HG03108 (cell line): ENCODE measurements around the gene PJA1.

ENCODE experiments used
- ATAC-seq: cut with Tn5 transposase; IDR thresholded peaks from one replicate; pipeline ENCODE4 v1.9.1; 2021; ENCODE audit warnings: moderate library complexity; ENCODE audit not compliant: unreplicated experiment

PJA1 gene

DNA sequence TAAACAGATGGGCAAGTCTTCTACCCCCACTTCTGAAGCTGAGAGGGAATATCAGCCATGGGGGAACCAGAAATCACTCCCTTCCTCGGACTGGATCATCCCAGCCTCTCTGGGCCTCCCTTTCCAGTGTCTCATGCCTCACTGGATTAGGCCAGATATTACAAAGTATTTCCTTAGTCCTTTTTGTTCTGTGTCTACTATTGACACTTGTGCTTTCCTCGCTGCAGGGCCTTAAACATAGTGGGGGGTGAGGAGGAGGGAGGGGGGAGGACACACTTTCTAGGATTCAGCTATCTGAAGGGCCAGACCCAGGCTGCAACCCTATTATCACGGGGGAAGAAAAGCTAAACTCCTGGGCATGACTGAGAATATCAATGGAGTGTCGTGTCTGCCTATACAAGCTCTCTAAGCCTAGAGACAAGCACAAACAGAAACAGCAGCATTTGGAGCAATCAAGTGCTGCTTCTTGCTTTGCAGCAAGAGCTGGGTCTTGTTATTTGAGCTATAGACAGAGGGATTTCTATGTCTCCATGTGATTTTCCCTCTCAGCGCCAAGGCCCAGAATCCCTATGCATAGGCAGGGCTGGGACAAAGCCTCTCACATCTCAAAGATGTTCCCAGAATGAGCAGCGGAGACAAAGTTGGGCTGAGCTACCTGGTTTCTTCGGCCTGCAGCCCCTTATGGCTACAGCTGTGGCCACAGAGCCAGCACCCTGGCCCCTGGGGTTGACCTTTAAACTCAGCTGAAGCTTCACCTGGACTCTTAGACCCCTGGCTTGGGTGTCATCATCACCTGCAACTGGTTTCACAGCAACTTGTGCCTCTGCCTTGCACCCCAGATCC lies 20.2 kb downstream of the PJA1 start:
- ATAC-seq = no peak

DNA sequence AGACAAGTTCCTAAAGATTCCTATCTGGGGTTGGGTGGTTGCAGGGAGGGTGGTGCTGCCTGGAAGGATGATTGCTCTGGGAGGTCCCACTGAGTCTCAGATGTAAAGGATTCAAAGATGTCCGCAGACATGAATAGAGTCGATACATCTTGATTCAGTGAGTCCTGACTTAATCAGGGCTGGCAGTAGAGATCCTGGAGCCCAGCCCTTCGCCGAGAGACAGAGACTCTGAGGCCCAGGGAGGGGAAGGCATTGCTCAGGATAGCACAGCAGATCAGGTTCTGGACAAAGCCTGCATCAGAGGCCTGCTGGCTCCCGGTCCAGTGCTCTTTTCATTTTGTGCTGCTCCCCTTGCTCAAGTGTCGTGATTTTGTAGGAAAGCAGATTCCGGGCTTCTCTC lies 21.7 kb downstream of the PJA1 start:
- no peak for ATAC-seq

- no peak for ATAC-seq
Measured at GRCh38 chrX:69142788-69143469, 22.3 kb downstream of the PJA1 start.

- ATAC-seq = no peak
Measured at GRCh38 chrX:69140837-69141236, 24.4 kb downstream of the PJA1 start.

DNA sequence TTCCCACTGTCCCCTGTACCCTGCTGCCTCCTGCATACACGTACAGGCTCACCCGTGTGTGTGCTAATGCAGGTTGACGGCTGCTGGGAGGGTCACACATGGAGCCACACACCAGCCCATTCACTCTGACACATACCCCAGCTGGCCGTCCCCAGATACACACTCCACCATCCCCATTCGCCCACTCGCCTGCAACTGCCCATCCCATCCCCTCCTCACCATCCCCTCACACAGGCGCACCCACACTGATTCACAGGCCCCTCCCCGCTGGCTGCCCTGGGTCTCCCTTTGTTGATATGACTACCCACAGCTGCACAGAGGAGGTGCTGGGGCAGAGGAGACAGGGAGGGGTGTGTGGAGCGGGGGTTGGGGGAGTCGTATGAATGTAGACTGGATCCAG lies 25.7 kb downstream of the PJA1 start:
- no peak for ATAC-seq

GRCh38 chrX:69138512-69138911 lies 26.7 kb downstream of the PJA1 start:
- no peak for ATAC-seq

DNA sequence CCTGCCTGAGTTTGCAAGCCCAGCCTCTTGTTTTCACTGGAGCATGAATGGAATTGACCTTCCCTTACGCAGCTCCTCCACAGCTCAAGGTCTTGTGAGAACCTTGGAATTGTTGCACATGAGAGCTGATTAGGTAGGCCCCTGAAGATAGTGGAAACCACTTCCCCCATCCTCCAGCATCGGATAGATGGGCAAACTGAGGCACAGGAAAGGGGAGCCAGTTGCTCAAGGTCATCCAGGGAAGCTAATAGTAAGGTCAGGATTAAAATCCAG lies 27.2 kb downstream of the PJA1 start:
- ATAC-seq = no peak

DNA sequence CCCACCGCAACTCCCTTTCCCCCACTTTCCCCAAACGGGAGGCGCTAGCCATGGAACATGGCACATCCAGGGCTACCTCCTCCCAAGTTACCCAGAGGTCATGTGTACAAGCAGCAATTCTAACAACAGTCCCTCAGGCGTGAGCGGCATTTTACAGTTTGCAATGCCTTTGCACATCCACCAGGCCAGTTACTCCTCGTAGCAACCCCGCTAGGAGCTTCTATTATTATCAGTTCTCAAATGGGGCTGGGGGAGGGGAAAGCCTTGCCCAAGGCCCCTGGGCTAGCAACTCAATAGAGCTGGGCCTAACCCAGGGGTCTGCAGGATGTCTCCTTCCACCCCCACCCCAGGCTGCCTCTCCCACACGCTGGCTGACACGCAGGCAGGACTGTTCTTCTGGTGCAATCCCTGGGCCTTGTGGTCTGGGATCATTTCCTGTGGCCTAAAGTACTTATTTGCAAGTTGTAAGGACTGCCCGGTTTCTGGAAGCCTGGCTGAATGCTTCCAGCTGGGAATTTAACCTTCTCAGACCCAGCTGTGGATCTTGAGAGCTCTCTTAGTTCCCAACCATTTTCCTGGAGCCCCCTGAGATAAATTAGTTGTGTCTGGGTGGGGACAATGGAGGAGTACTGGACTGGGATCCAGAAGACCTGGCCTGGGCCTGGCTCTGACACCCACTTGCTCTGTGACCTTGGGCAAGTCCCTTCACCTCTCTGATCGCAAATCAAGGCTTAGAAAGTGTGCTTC lies 27.7 kb downstream of the PJA1 start:
- ATAC-seq = no peak

- no peak for ATAC-seq
Measured at GRCh38 chrX:69136546-69137331, 28.5 kb downstream of the PJA1 start.

DNA sequence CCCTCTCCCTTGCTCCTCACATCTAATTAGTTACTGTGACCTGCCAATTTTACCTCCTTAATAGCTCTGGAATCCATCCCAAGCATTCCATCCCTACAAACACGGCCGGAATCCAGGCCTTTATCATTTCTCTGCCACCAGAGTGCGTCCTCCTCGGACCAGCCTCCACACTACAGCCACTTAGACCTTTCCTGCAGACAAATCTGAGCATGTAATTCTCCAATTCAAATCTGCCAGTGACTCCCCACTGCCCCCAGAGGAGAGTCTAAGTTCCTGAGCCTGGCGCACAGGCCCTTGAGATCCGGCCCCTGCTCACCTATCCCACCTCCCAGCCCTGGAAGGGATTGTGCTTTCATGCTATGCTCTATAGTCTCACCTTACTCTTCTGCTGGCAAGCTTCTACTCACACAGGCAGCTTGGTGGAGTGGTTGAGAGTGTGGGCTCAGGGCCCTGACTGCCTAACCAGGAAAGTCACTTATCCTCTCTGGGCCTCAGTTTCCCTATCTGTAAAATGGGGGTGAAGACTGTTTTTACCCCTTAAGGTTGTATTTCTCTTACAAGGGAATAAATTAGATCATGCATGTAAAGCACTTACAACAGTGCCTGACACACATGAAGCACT lies 31.2 kb downstream of the PJA1 start:
- ATAC-seq = no peak

- no peak for ATAC-seq
Measured at GRCh38 chrX:69131886-69132285, 33.4 kb downstream of the PJA1 start.

DNA sequence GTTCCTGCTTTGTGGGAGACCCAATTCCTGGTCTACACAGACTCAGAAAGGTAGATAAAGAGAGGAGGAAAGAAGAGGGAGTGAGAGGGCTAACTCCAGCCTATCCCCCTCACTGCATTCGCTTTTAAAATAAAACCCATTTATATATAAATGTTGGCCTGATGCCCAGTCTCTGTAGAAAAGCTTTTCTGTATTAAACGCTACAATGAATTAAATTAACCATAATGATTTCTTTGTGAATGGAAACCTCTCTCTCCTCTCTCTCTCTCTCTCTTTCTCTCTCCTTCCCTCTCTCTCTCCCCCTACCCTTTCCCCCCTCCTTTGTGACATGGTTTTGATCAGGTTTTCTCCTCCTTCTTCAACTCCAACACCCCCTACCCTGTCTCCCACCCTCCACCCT lies 34.8 kb downstream of the PJA1 start:
- ATAC-seq = no peak

- ATAC-seq = no peak
Measured at GRCh38 chrX:69128588-69128987, 36.7 kb downstream of the PJA1 start.

GRCh38 chrX:69127466-69127865 lies 37.8 kb downstream of the PJA1 start:
- no peak for ATAC-seq

DNA sequence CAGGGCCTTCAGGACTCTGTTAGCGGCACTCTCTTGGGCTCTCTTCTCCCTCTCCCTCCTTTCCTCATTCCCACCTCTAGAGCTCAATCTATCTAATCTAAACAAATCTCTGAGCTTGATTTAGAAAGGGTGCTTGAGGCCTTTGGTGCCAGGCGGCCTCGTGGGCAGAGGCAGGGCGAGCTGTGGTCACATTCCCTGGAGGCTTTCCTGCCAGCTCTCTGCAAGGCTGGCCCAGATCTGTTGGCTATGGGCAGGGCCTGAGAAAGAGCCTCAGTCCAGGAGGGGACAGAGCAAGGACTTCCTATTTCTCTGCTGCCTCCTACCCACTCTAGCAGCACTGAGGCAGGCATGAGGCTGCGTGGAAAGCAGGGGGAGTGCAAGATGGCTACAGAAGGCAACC lies 38.6 kb downstream of the PJA1 start:
- ATAC-seq = no peak

GRCh38 chrX:69125094-69125493 lies 40.2 kb downstream of the PJA1 start:
- ATAC-seq = no peak

- ATAC-seq = no peak
Measured at GRCh38 chrX:69124108-69124507, 41.1 kb downstream of the PJA1 start.

DNA sequence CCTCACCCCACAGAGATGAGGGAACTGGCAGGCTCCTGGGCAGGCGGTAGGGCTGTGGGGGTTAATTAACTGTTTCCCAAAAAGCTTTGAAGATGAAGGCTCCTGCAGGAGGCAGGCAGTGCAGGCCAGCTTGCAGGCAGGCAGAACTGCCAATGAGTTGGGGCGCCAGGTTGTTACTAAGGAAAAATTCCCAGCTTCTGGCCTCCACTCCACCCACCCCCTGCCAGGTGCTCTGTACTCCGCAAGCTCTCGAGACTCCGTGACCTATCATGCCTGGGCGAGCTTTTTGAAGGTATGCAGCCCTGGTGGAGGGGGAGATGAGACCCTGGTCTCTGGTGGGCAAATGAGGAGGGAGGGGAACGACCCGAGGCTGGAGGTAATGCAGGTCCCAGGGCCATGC lies 41.8 kb downstream of the PJA1 start:
- ATAC-seq = no peak

DNA sequence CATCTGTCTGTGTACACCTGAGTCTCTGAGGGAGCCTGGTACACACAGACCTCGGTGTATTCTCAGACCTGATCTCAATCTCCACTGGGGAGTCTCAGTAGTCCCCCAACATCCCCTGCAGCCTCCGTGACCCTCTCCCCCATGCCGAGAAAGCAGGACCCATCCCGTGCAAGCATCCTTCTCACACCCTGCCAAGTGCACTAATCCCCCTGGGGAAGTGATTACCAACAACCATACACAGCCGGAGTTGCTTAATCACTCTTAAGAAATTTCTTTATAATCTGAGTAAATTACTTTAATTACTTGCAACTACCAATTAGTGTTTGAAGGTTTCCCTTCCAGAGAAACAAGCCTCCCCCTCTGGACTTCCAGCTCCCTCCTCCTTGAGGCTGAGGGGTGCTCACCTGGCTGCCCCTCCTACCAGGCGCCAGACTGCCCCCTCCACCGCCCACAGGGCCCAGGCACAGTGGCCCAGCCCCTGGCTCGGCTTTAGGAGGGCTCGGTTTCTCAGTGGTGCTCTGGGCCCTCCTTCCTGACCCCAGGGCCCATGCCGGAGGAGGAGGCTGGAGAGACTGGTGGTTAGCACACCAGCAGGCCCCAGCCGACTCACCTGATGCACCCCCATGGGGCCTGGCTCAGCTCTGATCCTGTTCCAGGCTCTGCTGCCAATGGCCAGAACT lies 43.8 kb downstream of the PJA1 start:
- ATAC-seq = no peak

DNA sequence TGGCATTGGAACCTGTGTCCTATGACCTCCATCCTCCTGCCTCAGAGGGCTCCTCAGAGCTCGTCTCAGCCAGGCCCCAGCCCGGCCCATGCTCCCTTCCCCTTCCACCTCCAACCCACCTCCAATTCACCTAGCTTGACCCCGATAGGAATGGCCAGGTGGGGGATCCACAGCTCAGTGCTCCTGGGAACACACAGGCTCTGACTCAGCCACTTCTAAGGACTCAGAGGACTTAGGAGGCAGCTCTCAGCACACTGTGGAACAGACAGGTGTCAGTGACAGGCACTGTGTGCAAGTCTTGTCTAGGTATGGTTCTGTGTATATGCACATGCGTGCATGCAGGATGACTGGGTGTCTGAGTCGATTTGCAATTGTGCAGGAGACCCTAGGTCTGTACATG lies 44.8 kb downstream of the PJA1 start:
- ATAC-seq = no peak
